ENCODE measurements around the gene MPPE1.
"Not testable (repeated sequence)": the region's sequence is repeated elsewhere in the genome, so short reads cannot be mapped to it uniquely, and the experiment has no call there.

MPPE1 gene

GRCh38 chr18:11925800-11926481 lies 17.8 kb upstream of the MPPE1 start:
- DNase-seq, result no peak

DNA sequence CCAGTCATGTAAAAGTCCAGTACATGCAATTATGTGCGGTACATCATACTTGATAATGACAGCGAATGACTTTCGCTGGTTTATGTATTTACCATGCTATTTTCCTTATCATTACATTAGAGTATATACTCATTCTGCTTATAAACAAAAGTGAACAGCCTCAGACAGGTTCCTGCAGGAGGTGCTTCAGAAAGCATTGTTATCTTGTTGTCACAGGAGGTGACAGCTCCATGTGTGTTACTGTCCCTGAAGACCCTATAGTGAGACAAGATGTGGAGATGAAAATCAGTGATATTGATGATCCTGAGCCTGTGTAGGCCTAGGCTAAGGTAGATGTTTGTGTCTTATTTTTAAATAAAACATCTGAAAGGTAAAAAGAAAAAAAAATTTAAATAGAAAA lies 15.3 kb upstream of the MPPE1 start:
- DNase-seq, result no peak

GRCh38 chr18:11919522-11919921 lies 11.4 kb upstream of the MPPE1 start:
- not testable (repeated sequence) for DNase-seq

- DNase-seq, result not testable (repeated sequence)
Measured at GRCh38 chr18:11916880-11917279, 8.8 kb upstream of the MPPE1 start.

- DNase-seq, result no peak
Measured at GRCh38 chr18:11909591-11910026, 1.5 kb upstream of the MPPE1 start.

GRCh38 chr18:11909061-11909455 lies 941 bp upstream of the MPPE1 start:
- no peak for DNase-seq

DNA sequence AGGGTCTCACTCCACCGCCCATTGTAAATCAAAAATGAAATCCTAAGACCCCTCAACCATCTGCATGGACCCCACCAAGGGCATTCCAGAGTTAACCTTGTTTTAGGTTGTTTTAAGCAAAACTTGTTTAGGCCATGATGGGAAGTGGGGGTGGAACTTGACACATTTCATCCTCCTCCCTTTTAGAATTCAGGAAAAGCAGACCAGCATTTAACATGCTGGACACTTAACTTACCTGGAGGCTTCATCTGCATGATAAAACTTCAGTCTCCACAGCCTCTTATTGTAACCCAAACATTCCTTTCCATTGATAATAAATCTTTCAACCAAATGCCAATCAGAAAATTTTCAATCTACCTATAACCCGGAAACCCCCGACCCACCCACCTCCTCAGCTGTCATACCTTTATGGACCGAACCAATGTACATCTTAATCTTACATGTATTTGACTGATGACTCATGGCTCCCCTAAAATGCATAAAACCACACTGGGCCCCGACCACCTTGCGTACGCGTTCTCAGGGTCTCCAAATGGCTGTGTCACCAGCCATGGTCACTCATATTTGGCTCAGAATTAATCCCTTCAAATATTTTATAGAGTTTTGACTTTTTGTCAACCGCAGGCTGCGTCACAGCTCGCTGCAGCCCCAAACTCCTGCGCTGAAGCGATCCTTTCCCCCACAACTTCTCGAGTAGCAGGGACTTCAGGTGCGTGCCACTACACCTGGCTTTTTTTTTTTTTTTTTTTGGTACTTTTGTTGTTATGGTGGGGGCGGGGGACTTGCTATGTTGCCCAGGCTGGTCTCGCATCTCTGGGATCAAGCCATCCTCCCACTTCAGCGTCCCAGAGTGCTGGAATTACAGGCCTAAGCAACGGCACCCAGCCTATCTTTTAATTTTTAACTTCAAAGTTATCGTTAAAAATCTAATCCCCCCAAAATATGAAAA lies 917 bp downstream of the MPPE1 start:
- no peak for DNase-seq

DNA sequence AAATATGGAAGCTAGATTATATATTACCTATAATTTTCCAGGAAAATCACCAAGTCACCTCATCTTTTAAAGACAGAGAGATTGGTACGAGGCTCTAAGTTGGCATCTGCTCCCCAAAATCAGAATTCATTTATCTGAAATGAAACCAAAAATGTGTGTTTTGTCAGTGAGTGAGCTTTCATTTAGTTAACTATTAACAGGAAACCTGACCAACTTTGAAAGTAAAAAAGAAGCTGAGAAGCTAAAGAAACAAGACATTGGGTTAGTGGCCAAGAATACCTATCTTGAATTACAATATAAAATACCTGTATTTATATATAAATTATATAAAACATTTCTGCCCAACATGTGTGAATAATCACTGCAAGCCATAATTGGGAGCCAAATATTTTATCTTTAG lies 1.9 kb downstream of the MPPE1 start:
- DNase-seq, result no peak

DNA sequence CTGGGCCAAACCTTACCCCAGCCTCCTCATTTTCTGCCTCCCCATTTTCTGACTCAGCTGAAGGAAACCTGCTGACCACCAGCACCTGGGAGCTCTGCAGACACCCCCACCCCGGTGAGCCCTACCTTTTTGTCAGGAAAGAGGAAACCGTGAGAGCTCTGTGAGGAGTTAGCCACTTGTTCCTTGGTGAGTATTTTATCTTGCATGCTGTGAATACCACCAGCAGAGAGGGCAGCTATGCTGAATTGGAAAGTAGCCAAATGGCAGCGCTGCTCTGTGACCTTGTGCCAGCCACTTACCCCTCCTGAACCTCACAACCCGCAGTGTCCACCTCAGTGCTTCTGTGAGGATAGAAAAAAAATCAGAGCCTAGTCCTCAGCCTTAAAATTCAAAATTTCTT lies 2.5 kb downstream of the MPPE1 start:
- no peak for DNase-seq

DNA sequence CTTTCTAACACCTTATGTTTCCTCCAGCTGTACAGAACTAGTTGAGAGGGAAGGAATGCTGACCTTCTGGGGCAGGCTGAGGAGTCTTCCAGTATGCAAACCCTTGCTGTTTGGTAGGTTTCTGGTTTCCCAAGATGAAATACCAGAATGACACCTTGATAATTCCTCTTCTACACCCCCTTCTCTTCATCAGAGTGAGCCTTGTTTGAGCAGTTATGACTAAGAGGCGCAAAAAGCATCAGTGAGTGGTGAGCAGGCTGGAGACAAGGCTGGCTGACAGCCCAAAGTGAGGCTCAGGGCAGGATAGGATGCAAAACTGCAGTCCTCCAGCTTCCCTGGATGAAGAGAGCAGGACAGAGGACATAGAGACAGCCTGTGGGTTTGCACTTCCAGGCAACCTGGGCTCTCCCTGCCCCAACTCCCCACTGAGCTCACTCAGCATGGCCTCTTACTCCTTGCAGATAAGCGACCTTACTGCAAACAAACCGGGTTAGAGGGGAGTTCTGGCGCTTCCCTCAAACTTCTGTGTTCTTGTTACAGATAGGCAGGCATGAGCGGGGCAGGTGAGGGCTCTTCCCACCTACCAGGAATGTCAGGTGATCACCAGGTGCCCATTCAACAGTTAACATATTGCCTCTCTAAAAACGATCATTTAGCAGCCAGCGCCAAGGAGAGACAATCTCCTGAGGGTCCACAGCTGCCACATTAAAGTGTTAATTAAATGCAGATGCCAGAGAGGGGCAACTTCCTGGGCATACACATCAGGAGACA lies 5.4 kb downstream of the MPPE1 start:
- DNase-seq, result no peak

- no peak for DNase-seq
Measured at GRCh38 chr18:11901826-11902438, 6.2 kb downstream of the MPPE1 start.

- no peak for DNase-seq
Measured at GRCh38 chr18:11899063-11899462, 9.1 kb downstream of the MPPE1 start.

DNA sequence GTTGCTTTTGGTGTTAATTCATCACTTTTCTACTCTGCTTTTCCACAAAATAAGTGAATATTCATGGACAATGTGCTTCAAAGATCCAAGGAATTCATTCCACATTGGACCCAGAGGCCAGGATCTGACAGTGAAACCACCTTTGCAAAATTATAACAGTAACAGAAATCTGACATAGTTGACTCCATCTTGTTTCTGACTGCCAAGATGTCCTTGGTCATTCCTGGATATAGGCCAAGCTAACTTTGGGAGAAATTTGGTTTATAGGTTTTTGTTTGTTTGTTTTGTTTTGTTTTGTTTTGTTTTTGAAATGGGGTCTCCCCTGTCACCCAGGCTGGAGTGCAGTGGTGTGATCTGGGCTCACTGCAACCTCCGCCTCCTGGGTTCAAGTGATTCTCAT lies 10.3 kb downstream of the MPPE1 start:
- no peak for DNase-seq

GRCh38 chr18:11892438-11892837 lies 15.7 kb downstream of the MPPE1 start:
- not testable (repeated sequence) for DNase-seq

DNA sequence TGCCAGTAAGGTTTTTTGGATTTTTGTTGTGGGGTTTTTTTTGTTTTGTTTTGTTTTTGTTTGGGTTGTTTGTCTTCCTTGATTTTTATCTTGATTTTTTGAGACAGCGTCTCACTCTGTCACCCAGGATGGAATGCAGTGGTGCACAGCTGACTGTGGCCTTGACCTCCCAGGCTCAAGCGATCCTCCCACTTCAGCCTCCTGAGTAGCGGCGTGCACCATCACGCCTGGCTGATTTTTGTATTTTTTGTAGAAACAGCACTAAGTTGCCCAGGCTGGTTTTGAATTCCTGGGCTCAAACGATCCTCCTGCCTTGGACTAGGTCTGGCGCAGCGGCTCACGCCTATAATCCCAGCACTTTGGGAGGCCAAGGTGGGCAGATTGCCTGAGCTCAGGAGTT lies 16.4 kb downstream of the MPPE1 start:
- DNase-seq, result no peak

GRCh38 chr18:11889284-11889683 lies 18.8 kb downstream of the MPPE1 start:
- no peak for DNase-seq

- DNase-seq, result no peak
Measured at GRCh38 chr18:11888726-11889125, 19.4 kb downstream of the MPPE1 start.

- DNase-seq, result no peak
Measured at GRCh38 chr18:11887328-11888128, 20.6 kb downstream of the MPPE1 start.

- no peak for DNase-seq
Measured at GRCh38 chr18:11886577-11887110, 21.5 kb downstream of the MPPE1 start.

- no peak for DNase-seq
Measured at GRCh38 chr18:11885278-11885947, 22.7 kb downstream of the MPPE1 start.

DNA sequence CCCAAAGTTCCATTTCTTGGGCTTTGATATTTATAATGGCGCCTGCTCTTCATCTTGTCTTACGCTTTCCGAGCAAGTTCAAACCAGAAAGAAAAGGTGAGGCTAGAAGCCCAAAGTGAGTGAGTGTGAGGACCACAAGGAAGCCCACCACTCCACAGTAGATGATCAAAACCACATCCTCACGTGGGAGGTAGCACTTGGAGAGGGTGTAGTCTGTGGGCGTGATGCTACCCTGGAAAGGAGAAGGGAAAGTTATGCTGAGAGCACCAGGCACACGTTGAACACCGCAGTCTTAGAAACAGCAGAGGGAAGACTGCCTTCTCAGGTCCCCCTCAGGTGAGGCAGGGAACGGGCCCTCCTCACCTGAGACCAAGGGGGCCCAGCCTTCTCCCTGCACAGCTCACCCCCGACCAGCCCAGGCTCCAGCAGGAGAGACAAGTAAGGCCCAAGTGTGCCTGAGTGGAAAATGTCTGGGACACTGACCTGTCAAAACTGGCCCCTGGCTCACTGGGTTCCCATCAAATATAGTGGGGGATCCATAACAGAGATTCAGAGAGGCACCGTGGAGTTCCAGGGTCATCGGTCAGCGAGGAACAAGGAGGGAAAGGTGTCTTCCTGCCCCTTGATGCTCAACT lies 23.6 kb downstream of the MPPE1 start:
- DNase-seq, result no peak

All from activated CD4-positive, alpha-beta T cell treated with anti-CD3 and anti-CD28 coated beads, Interleukin-2, amount 50 U/mL, for 1 hour (primary cell).